HAP-1 (cell line): Measurements from ENCODE around the gene ARHGAP5.
"Not testable (repeated sequence)": the region's sequence is repeated elsewhere in the genome, so short reads cannot be mapped to it uniquely, and the experiment has no call there.

Source experiments
- DNase-seq, 2 experiments: peaks; one replicate each; pipeline ENCODE4 v3.0.0-alpha.2; 2016 to 2020; ENCODE audit warnings: low spot score in 2 of 2
- H3K27me3 ChIP-seq: fragments of 250-450 bp; sonication (Bioruptor Pico); 2 replicates; pipeline ENCODE4 v1.5.1; 2020; ENCODE audit warnings: low read depth, mild to moderate bottlenecking, moderate library complexity
- H3K36me3 ChIP-seq: fragments of 250-450 bp; sonication (Bioruptor Pico); replicated peaks from 2 replicates; pipeline ENCODE4 v1.5.1; 2020; ENCODE audit warnings: mild to moderate bottlenecking
- H3K4me1 ChIP-seq: fragments of 250-450 bp; sonication (Bioruptor Pico); 2 replicates; pipeline ENCODE4 v1.5.1; 2020; ENCODE audit warnings: mild to moderate bottlenecking
- H3K4me3 ChIP-seq: fragments of 250-450 bp; sonication (Bioruptor Pico); 2 replicates; pipeline ENCODE4 v1.5.1; 2020; ENCODE audit warnings: mild to moderate bottlenecking, moderate library complexity
- H3K9me3 ChIP-seq: fragments of 250-450 bp; sonication (Bioruptor Pico); 2 replicates; pipeline ENCODE4 v1.5.1; 2020; ENCODE audit warnings: mild to moderate bottlenecking, moderate library complexity
- in situ Hi-C: fragments of 300-500 bp; cut with MboI; formaldehyde crosslinking; loops from 3 replicates; pipeline ENCODE4 v1.14.3; 2020; ENCODE audit warnings: low sequenced_read_pairs, inconsistent platforms, mixed read lengths

ARHGAP5 gene

DNA sequence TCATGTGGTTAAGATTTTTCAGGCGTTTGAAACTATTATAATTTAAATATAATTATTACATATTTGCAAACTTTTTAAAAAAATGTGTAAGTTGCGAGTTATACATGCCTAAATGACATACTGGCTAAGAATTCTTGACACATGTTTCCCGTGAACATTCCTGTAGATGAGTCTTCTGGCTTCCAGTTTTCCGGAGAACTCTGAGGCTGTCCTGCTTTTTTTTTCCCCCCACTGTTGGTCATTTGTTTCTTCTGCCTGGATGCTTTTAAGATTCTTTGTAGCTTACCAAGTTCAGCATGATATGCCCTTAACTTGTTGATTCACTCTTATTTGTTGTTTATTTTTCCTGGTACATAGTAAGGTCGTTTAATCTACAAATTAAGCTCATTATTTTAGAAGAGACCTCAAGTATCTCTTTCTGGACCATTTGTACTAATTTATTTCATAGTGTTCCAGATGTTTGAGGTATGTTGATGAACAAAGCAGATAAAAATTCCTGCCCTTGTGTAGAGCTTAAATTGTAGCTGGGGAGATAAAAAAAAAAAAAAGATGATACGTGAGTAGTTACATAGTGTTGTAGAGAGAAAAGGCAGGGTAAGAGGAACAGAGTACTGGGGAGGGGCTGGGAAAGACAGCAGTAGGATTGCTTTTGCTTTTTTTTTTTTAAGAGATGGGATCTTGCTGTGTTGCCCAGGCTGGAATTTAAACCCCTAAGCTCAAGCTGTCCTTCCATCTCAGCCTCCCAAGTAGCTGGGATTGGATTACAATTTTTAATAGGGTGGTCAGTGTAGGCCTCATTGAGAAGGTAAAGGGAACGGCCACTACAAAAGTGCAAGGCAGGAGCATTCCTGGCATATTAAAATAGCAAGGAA, 32.8 kb downstream of the ARHGAP5 start:
- no peak for DNase-seq
- Histone ChIP-seq H3K9me3 (no peaks in the 10 kb centered on the region), H3K4me3 (no peak overlapping the region), H3K36me3 (no peaks in the 10 kb centered on the region; the same call in none of the 2 replicates), H3K27me3 (no peaks in the 10 kb centered on the region), H3K4me1 (peaks cover 5% of the 10 kb centered on the region; the same call in 1 of the 2 replicates)
- in situ Hi-C loops, result no loop called here

- DNase-seq, result no peak
- H3K9me3 ChIP-seq, result no peaks in the 10 kb centered on the region
- H3K36me3 ChIP-seq, result no peaks in the 10 kb centered on the region; the same call in none of the 2 replicates
- H3K4me1 ChIP-seq, result peaks cover 4% of the 10 kb centered on the region; the same call in 1 of the 2 replicates
- H3K4me3 ChIP-seq, result no peak overlapping the region
- in situ Hi-C loops, result no loop called here
- no peaks in the 10 kb centered on the region for H3K27me3 ChIP-seq
These were observed 33.4 kb downstream of the ARHGAP5 start for GRCh38 chr14:32110548-32110896.

DNA sequence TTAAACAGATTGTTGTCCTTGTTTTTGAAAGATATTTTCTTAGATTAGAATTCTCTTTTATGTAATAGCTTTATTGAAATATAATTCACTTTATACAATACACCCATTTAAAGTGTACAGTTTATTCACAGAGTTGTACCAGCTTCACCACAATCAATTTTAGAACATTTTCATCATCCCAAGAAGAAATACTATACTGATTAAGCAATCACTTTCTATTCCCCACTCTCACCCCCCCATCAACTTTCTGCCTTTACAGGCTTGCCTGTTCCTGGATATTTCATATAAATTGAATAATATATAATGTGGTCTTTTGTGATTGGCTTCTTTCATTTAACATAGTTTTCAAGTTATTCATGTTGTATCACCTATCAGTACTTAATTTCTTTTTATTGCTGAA, 44.4 kb downstream of the ARHGAP5 start:
- H3K27me3 ChIP-seq, result no peaks in the 10 kb centered on the region
- peaks cover 17% of the 10 kb centered on the region for H3K36me3 ChIP-seq
- no peak overlapping the region for H3K4me3 ChIP-seq
- H3K9me3 ChIP-seq, result no peaks in the 10 kb centered on the region
- DNase-seq, result no peak
- in situ Hi-C loops, result no loop called here
- no peaks in the 10 kb centered on the region for H3K4me1 ChIP-seq

DNA sequence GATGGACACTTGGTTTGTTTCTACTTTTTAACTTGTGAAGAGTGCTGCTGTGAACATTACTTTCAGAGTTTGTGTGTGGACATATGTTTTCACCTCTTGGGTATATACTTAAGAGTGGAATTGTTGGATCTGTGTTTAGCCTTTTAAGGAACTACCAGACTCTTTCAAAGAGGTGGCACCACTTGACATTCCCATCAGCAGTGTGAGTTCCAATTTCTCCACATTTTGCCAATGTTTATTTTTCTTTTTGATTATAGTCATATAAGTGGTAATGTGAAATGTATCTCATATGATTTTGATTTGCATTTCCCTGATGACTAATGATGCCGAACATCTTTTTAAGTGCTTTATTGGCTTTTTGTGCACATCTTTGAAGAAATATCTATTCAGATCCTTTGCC, 44.8 kb downstream of the ARHGAP5 start:
- H3K27me3 ChIP-seq, result no peaks in the 10 kb centered on the region
- H3K4me1 ChIP-seq, result no peaks in the 10 kb centered on the region
- no peaks in the 10 kb centered on the region for H3K9me3 ChIP-seq
- in situ Hi-C loops, result no loop called here
- no peak for DNase-seq
- peaks cover 18% of the 10 kb centered on the region for H3K36me3 ChIP-seq
- H3K4me3 ChIP-seq, result no peak overlapping the region

DNA sequence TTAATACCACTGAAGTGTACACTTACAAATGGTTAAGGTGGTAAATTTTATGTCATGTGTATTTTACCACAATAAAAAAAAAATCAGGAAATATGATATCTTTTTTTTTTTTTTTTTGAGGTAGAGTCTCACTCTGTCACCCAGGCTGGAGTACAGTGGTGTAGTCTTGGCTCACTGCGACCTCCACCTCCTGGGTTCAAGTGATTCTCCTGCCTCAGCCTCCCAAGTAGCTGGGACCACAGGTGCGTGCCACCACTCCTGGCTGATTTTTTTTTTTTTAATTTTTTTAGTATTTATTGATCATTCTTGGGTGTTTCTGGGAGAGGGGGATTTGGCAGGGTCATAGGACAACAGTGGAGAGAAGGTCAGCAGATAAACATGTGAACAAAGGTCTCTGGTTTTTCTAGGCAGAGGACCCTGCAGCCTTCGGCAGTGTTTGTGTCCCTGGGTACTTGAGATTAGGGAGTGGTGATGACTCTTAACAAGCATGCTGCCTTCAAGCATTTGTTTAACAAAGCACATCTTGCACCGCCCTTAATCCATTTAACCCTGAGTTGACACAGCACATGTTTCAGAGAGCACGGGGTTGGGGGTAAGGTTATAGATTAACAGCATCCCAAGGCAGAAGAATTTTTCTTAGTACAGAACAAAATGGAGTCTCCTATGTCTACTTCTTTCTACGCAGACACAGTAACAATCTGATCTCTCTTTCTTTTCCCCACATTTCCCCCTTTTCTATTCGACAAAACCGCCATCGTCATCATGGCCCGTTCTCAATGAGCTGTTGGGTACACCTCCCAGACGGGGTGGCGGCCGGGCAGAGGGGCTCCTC, 50.0 kb downstream of the ARHGAP5 start:
- in situ Hi-C loops, H3K4me1 ChIP-seq, DNase-seq, H3K4me3 ChIP-seq, H3K27me3 ChIP-seq, H3K9me3 ChIP-seq: not testable (repeated sequence)
- peaks cover 15% of the 10 kb centered on the region for H3K36me3 ChIP-seq

GRCh38 chr14:32127731-32128654, 50.9 kb downstream of the ARHGAP5 start:
- in situ Hi-C loops, H3K9me3 ChIP-seq: not testable (repeated sequence)

DNA sequence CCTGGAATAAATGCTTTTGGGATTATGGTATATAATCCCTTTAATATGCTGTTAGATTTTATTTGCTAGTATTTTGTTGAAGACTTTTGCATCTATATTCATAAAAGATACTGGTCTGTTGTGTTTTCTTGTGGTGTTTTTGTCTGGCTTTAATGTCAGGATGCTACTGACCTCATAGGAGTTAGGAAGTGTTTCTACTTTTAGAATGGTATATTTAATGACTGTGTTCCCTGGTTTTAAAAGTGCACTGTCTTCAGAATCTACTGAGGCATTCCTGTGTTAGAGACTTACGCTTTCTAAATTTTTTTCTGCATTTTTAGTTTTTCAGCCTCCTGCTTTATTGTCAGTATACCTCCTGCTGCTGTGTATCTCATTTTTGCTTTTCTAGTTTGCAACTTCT, 51.6 kb downstream of the ARHGAP5 start:
- in situ Hi-C loops, result no loop called here
- Histone ChIP-seq H3K4me1 (no peaks in the 10 kb centered on the region; the same call in 1 of the 2 replicates), H3K27me3 (no peaks in the 10 kb centered on the region), H3K4me3 (no peak overlapping the region), H3K9me3 (no peaks in the 10 kb centered on the region), H3K36me3 (peaks cover 15% of the 10 kb centered on the region)
- no peak for DNase-seq

More at GRCh38 chr14:32127731-32128654, 50.9 kb downstream of the ARHGAP5 start:
- not testable (repeated sequence) for DNase-seq, H3K4me3 ChIP-seq, H3K4me1 ChIP-seq, H3K27me3 ChIP-seq
- peaks cover 15% of the 10 kb centered on the region for H3K36me3 ChIP-seq

GRCh38 chr14:32129124-32129523, 52.0 kb downstream of the ARHGAP5 start:
- DNase-seq, result no peak
- no peaks in the 10 kb centered on the region for H3K9me3 ChIP-seq
- no peaks in the 10 kb centered on the region for H3K27me3 ChIP-seq
- in situ Hi-C loops, result no loop called here
- H3K4me3 ChIP-seq, result no peak overlapping the region
- peaks cover 4% of the 10 kb centered on the region for H3K4me1 ChIP-seq
- peaks cover 15% of the 10 kb centered on the region for H3K36me3 ChIP-seq

- H3K4me1 ChIP-seq, DNase-seq, H3K27me3 ChIP-seq, in situ Hi-C loops, H3K9me3 ChIP-seq, H3K36me3 ChIP-seq, H3K4me3 ChIP-seq: not testable (repeated sequence)
These were observed 54.6 kb downstream of the ARHGAP5 start for GRCh38 chr14:32131689-32132088.

DNA sequence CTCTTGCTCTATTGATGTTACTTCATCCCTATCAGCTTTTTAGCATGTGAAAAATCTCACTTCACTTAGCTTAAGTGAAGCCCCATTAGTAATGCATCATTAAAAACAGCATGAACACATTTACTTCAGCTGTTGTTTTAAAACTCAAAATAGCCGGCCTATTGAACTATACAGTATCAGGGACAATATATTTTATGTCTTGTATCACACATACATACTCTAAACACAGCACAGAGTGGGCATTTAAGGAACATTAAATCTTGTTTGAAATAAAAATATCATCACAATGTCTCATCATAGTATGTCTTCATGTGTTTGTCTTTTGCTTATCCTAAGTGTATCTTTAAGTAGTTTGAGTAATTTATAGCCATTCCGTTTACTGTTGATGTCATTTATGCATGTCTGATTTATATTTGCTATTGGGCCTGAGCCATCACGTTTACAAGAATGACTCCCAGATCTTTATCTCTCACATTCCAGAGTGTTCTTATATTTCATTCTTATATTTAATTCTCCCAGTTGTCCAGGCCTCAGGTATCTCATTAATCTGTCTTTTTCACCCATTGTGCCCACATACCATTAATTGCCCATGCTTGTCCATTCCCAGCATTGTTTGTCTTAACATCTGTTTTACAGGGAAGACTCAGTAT, 57.5 kb downstream of the ARHGAP5 start:
- peak in 1 of 2 experiments; percentile 16 for DNase-seq
- H3K27me3 ChIP-seq, result no peaks in the 10 kb centered on the region
- 0 out of 2 replicates have a peak, but pooled peaks cover 4% of the 10 kb centered on the region for H3K9me3 ChIP-seq
- no peak overlapping the region for H3K4me3 ChIP-seq
- in situ Hi-C loops, result no loop called here
- H3K36me3 ChIP-seq, result peaks cover 8% of the 10 kb centered on the region
- peaks cover 10% of the 10 kb centered on the region for H3K4me1 ChIP-seq

DNA sequence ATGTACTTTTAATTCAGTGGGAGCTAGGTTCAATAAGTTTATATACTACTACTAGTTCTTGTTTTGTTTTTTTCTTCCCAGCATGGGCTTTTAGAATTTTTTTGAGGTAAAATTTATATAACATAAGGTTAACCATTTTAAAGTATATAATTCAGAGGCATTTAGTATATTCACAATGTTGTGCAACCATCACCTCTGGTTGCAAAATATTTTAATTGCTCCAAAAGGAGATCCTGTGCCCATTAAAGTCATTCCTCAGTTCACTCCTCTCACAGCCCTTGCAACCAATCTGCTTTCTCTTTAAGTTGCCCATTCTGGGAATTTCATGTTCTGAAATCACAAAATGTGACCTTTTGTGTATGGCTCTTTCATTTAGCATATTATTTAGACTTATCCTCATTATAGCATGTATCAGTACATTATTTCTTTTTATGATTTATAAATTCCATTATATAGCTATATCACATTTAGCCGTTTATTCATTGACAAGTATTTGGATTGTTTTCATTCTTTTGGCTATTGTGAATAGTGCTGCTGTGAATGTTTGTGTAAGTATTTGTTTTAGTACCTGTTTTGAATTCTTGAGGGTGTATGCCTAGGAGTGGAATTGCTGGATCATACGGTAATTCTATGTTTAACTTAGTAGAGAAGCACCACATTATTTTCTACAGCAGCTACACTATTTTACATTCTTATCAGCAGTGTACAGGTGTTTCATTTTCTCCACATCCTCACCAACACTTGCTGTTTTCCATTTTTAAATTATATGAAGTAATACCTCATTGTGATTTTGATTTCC, 59.1 kb downstream of the ARHGAP5 start:
- H3K9me3 ChIP-seq, result 0 out of 2 replicates have a peak, but pooled peaks cover 4% of the 10 kb centered on the region
- in situ Hi-C loops, result no loop called here
- no peak for DNase-seq
- H3K36me3 ChIP-seq, result peaks cover 11% of the 10 kb centered on the region
- no peaks in the 10 kb centered on the region for H3K27me3 ChIP-seq
- H3K4me1 ChIP-seq, result peaks cover 10% of the 10 kb centered on the region
- H3K4me3 ChIP-seq, result no peak overlapping the region

- Histone ChIP-seq H3K36me3 (peaks cover 11% of the 10 kb centered on the region), H3K27me3 (no peaks in the 10 kb centered on the region), H3K9me3 (0 out of 2 replicates have a peak, but pooled peaks cover 4% of the 10 kb centered on the region), H3K4me3 (no peak overlapping the region), H3K4me1 (peaks cover 16% of the 10 kb centered on the region)
- in situ Hi-C loops, result no loop called here
- DNase-seq, result no peak
These were observed 60.2 kb downstream of the ARHGAP5 start for GRCh38 chr14:32137313-32137712.
